HG03097 (cell line): ENCODE results near the gene PPIL6.
"Not testable (repeated sequence)": the region's sequence is repeated elsewhere in the genome, so short reads cannot be mapped to it uniquely, and the experiment has no call there.

Experiments
- ATAC-seq: cut with Tn5 transposase; IDR thresholded peaks from one replicate; pipeline ENCODE4 v1.9.1; 2021; ENCODE audit not compliant: unreplicated experiment, low FRiP score

The PPIL6 gene

DNA sequence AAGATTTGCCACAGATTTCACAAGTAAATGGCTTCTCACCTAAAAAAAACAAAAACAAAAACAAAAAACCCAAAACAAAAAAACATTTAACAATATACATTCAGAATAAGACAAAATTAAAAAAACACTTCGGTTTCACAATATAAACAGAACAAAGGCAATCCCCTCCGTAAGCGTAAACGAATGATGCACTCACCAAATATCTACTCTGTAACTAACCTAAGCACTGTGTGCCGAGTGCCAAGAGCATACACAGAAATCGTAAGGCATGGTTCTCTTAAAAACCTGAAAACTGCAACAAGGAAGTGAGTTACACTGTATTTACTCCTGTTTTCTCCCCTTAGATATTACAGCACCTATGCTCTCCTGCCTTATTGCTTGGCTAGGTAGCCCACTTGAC, 27.3 kb upstream of the PPIL6 start:
- no peak for ATAC-seq

DNA sequence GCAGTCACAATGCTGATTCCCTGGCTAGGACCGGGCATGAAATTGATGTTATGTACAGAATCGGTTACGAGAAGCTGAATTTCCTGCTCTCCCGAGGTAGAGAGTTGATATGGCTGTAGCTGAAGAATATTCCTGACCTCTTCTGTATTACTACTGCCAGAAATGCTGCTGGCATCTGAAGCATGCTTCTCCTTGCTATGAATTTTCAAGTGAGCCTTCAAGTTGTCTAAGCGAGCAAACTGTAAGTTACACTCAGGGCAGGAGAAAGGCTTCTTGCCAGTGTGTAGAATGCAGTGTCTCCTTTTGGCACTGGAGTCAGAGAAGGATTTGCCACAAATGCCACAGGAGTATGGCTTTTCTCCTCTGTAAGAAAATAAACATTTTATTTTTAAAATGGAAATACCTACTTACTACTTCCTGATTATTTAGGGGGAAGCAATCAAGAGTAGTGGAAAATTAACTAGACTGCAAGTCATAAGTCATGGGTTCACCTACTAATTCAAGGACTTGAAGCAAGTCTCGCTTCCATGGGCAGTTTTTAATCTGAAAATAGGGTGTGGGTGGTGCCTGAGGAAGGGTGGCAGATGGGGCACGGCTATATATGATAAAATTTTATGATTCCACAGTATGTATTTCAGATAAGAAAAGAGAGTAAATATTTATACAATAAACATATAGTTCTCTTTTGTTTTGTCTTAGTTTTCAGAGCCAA, 25.9 kb upstream of the PPIL6 start:
- ATAC-seq: no peak

- ATAC-seq: no peak
Observed at GRCh38 chr6:109465772-109466171, 25.3 kb upstream of the PPIL6 start.

- no peak for ATAC-seq
Observed at GRCh38 chr6:109461733-109462526, 21.5 kb upstream of the PPIL6 start.

- ATAC-seq: not testable (repeated sequence)
Observed at GRCh38 chr6:109461205-109461604, 20.8 kb upstream of the PPIL6 start.

DNA sequence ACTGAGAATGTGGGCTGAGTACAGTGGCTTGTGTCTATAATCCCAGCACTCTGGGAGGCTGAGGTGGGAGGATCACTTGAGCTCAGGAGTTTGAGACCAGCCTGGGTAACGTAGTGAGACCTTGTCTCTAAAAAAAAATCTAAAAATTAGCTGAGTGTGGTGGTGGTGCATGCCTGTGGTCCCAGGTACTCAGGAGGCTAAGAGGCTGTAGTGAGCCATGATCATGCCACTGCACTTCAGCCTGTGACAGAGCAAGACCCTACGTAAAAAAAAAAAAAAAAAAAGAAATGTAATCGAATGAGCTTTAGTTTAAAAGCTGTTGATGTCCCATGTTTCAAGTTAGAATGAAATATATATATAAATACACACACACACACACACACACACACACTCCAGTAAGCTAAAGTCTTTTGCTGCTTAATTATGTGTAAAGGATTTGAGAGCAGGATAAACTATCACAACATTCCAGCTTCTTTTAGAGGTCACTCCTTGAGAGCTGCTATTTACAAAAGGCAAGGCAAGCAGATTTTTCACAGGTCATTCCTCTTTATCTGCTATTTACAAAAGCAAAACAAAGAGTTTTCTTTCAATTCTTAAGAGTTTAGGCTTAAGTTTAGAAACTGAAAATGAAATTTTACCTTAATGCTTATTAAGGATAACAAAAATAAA, 19.9 kb upstream of the PPIL6 start:
- no peak for ATAC-seq

- ATAC-seq: peak; percentile 25
Observed at GRCh38 chr6:109458774-109459531, 18.5 kb upstream of the PPIL6 start.

- ATAC-seq: no peak
Observed at GRCh38 chr6:109457562-109457996, 17.2 kb upstream of the PPIL6 start.

DNA sequence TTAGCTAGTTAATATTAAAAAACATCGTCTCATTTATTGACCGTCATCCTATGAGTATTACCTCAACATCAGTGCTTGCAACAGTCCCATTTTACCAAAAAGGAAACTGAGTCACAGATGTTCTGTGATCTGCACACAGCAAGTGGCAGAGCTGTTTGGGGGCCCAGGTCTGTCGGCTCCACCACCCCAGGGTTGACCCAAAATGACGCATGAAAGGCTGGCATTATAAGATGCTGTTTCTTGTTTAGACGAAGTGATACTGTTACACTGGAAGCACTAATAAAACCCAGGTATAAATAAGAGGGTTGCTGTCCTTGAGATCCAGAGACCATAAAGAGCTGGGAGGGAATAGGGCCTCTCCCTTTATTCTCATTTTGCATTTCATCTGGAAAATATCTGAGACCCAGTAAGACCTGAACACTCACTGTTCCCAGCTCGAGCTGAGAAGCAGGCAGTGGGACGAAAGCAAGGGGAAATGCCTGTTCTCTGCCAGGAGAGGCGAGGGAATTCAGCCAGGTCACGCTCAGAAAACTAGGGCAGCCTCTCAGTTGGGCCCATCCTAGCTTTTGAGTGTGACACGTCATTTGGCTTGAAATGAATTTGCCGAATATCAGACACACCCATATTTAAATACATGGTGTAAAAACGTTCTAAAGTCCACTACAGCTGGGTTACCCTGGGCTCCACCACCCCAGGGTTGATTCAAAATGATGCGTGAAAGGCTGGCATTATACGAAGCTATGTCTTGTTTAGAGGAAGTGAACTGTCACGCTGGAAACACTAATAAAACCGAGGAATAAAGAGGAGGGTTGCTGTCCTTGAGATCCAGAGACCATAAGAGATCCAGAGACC, 16.5 kb upstream of the PPIL6 start:
- no peak for ATAC-seq

DNA sequence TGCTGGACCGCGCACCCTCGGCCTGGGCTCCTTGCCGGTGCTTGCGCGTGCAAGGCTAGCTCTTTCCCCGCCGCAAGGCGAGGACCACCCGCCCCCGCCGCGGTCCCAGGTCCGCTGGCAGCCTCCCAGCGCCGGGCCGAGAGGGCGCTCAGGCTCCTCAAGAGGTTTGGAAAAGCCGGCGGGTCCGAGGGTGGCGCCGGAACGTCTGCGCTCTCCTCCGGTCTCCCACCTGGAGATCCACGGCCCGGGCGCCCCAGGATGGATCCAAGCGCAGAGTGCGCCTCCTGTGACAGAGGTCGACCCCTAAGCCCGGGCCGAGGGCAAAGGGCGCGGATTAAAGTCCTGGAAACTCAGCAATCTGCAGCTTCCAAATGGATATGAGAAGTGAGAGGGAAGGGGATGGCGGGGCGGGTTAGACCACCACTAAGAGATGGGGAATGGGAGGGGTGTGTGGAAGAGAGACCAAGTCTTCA, 15.7 kb upstream of the PPIL6 start:
- no peak for ATAC-seq

DNA sequence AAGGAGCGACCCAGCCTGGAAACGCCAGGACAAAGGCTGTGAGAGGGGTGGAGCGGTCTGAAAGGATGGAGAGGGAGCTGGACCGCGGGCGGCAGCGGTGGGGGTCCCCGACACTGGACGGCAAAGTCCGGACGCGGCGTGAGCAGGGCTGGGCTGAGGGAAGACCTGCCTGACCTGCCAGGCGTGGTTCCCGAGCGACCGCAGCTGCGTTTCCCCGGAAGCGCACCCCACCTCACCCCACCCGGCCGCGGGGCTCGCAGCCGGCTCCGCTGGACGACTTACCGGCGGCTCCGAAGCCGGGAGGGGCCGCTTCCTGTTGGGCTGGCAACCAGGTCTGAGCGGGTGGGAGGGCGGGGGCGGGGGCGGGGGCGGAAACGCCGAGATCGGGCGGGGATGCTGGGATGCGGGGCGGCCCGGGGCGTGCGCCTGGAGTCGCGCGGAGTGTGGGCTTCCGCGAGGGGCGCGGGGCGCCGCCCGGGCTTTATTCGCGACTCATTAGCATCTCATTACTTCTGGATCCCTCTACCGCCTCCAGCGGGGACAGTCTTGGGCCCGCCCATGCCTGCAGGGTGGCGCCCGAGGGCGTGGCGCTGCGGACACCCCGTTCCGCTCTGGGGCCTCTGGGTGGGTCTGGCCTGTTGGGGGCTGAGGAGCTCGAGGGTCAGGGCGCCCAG, 15.1 kb upstream of the PPIL6 start, which contains the start of gene MICAL1:
MICAL1 (minus strand) TSS at position 336 of the 674 bp plus-strand sequence. CDS start 1,576 bp downstream, outside the sequence.
- peak; percentile 46 for ATAC-seq

DNA sequence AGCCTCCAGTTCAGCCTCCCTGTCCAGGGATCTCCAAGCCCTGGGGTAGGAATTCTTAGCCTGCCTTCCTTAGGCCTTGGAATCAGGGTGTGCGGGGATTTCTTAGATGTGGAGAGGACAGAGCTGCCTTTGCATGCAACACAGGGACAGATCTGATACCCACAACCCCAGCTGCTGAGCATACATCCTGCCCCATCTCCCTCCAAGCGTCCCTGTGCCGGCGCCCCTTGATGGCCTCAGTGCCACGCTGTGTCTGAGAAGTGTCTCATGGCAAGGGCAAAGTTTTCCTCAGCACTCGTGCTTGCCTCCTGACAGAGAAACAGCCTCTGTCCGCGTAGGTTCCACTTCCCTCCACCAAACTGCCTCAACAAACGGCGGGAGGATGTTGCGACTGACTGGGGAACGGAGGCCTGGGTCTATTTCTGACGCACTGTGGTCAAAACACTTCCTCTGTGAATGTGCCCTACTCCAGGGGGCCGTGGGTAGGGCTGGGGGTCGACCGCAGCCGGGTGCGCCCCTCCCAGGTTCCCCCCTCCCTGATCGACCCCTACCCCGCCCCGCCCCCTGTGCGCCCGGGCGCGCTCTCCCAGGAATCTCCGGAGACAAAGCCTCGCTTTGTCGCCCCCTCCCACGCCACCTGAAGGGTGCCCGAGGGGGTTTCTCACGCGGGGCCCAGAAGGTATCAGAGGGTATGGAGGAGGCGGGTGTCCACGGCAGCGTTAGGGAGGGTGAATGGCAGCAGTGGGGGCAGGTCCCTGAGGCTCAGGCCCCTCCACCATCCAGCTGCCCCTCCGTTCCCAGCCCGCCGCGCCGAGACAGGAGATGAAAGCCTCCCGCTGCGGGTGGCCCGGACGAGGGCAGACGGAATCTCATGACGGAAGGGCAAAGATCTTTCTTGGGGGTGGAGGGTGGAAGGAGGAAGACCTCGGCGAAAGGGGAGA, 14.3 kb upstream of the PPIL6 start:
- ATAC-seq: peak; percentile 19

DNA sequence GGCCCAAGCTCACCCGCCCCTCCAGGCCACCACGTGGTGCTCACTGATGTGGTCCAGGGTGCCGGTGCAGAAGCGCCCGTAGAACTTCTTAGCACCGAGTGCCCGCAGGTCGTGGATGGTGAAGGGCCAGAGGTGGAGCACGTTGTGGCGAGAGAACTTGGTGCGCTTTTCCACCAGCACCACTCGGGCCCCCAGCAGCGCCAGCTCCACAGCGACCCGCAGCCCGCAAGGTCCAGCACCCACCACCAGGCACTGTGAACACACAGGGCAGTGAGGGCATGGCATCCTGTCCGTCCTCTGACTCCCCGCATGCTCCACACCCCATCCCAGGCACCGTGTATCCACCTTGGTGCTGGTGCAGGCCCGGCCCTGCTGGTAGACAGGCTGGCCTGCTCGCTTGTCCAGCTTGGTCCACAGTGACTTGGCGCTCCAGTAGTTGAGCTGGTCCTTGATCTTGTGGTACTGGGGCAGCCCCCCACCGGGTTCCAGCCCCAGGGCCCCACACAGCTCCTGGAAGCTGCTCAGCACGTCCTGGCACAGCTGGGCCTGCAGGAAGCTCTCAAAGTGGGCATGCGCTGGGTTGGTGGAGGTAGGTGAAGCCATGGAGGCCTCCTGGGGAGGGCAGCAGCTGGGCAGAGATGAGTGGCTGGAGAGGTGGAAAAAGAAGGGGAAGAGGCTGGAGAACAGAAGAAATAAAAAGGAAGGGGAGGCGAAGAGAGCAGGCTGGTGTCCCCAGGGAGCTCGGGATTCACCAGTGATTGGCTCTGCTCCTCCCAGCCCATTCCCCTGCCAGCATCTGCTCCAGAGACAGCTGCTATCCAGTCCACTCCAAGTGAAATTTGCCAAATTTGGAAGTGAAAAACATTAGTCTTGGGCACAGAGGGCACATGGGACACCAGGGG, 13.4 kb upstream of the PPIL6 start:
- no peak for ATAC-seq

GRCh38 chr6:109453156-109453555, 12.7 kb upstream of the PPIL6 start:
- no peak for ATAC-seq

GRCh38 chr6:109452181-109452580, 11.8 kb upstream of the PPIL6 start:
- no peak for ATAC-seq

- no peak for ATAC-seq
Observed at GRCh38 chr6:109451376-109451775, 10.9 kb upstream of the PPIL6 start.

DNA sequence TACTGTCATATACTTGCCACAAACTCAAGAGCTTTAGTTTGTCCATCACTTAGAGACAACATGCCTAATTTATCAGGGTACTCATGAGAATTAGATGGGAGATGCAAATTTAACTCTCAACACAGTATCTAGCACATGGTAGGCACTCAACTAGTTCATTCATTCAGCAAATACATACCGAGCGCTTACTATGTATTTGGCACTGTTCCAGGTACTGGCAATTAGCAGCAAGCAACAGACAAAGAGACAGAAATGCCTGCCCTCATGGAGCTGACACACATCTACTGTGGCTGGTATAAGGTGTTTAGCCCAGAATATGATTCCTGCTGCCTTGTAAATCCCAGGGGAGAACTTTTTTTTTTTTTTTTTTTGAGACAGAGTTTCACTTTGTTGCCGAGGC, 10.4 kb upstream of the PPIL6 start:
- no peak for ATAC-seq
